Lower leg skin (tissue), 3 donors: Measurements from ENCODE around the gene CSNK1G1.

ENCODE experiments used
- CTCF ChIP-seq, 3 donors: fragments of 450-650 bp; IDR thresholded peaks; one replicate each; pipeline ENCODE4 v1.5.1; 2016; ENCODE audit warnings: antibody characterized with exemption in 3 of 3, mild to moderate bottlenecking in 3 of 3, moderate library complexity in 2 of 3
- POLR2A ChIP-seq, 2 donors: fragments of 450-650 bp; IDR thresholded peaks; one replicate each; pipeline ENCODE4 v1.6.1; 2016 to 2017; ENCODE audit warnings: antibody characterized with exemption in 2 of 2, mild to moderate bottlenecking in 1 of 2, moderate library complexity in 1 of 2

DNA sequence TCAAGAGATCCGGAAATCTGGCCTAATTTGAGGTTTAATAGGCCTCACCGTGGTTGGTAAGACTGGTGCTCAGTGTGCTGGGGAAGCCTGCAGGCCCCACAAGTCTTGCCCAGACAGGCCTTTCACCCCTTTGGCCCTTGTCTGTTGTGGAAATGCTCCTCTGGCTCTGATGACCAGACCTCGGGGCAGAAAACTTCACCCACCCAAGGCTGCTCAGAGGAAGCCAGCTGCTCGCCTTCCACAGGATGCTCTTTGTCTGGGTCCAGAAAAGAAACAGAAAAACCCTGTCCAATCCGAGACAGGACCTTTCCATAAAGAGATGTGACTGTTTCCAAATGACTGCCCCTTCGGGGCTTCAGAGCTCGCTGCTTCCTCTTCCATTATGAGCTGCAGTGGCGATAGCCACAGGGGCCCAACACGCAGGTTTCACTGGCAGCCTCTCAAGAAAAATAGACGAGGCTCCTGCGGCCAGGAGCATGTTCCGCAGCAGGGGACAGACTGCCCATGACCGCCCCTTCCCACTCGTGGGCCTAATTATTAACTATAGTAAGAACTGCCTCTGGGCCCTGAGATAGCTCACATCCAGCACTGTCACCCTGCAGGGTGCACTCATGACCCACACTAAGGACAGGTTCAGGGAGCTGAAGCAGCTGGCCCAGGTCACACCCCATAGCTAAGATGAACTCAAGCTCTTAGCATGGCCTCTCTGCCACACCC, 211.2 kb downstream of the CSNK1G1 start:
- TF ChIP-seq CTCF (IDR thresholded peaks at IDR 0.05), result no peak
- TF ChIP-seq POLR2A (IDR thresholded peaks at IDR 0.05), result no peak
